H1 (cell line): Measurements from ENCODE around the gene ACACA. TPM values are rescaled to one million over a fixed set of nuclear protein-coding genes. Genes with fewer than 3 reads are reported as not detected.

Experiments
- CTCF ChIA-PET: fragments of 300-600 bp; sonication (Branson Sonifier 250); formaldehyde crosslinking; loops from one replicate; lab custom pipeline; 2021; ENCODE audit not compliant: partially characterized antibody; lab: Charles Lee
- POLR2A ChIA-PET: fragments of 300-600 bp; sonication (Branson Sonifier 250); formaldehyde crosslinking; loops from one replicate; lab custom pipeline; 2021; ENCODE audit warnings: inconsistent platforms; ENCODE audit not compliant: partially characterized antibody; lab: Charles Lee
- DNase-seq, 2 experiments: peaks; one replicate each; pipeline versions ENCODE4 v3.0.0 to v3.0.0-alpha.2; 2010 to 2022; ENCODE audit warnings: low spot score in 2 of 2, low read depth in 1 of 2, mixed read lengths in 1 of 2
- FAIRE-seq: peaks from 2 replicates; lab custom pipeline; 2011; peaks lifted over from hg19 to GRCh38; lab: Jason Lieb, UNC
- H2AFZ ChIP-seq: 2 replicates; pipeline ENCODE4 v1.8.1; 2012; ENCODE audit warnings: low read length, inconsistent platforms
- H2AK5ac ChIP-seq: 2 replicates; pipeline ENCODE4 v1.6.1; 2013; ENCODE audit warnings: low read depth, low read length
- H2BK120ac ChIP-seq: replicated peaks from 2 replicates; pipeline ENCODE3; 2013; ENCODE audit warnings: low read depth, low read length, inconsistent platforms
- H2BK12ac ChIP-seq: 2 replicates; pipeline ENCODE4 v1.6.1; 2013; ENCODE audit warnings: low read depth, low read length
- H2BK15ac ChIP-seq: 2 replicates; pipeline ENCODE4 v1.6.1; 2013; ENCODE audit warnings: low read length
- H2BK20ac ChIP-seq: 2 replicates; pipeline ENCODE4 v1.6.1; 2013; ENCODE audit warnings: low read length
- H2BK5ac ChIP-seq: 2 replicates; pipeline ENCODE4 v1.6.1; 2013; ENCODE audit warnings: low read depth, low read length
- H3K14ac ChIP-seq: 2 replicates; pipeline ENCODE4 v1.6.1; 2013; ENCODE audit warnings: inconsistent platforms; ENCODE audit not compliant: insufficient read length
- H3K18ac ChIP-seq: 2 replicates; pipeline ENCODE4 v1.6.1; 2013; ENCODE audit warnings: low read length; ENCODE audit errors: extremely low read depth
- H3K23ac ChIP-seq: 2 replicates; pipeline ENCODE4 v1.6.1; 2013; ENCODE audit warnings: inconsistent platforms; ENCODE audit not compliant: insufficient read length
- H3K23me2 ChIP-seq: 2 replicates; pipeline ENCODE4 v1.6.1; 2013; ENCODE audit warnings: low read depth, low read length
- H3K27ac ChIP-seq: 2 replicates; pipeline ENCODE4 v1.6.1; 2011; ENCODE audit warnings: low read depth, low read length, inconsistent platforms
- H3K27me3 ChIP-seq, 4 experiments: replicated peaks in 1 of 4; 1 replicate in 1 of 4; 2 replicates in 3 of 4; pipeline versions ENCODE4 v1.6.1 to v1.8.1; 2011 to 2013; ENCODE audit warnings: low read length in 3 of 4, mild to moderate bottlenecking in 3 of 4, inconsistent platforms in 2 of 4, mixed read lengths in 2 of 4, moderate library complexity in 1 of 4; ENCODE audit not compliant: control insufficient read depth in 3 of 4, insufficient read depth in 3 of 4; ENCODE audit errors: extremely low read depth in 1 of 4
- H3K36me3 ChIP-seq, 4 experiments: 2 replicates each; pipeline versions ENCODE4 v1.6.1 to v1.8.1; 2011 to 2013; ENCODE audit warnings: mild to moderate bottlenecking in 4 of 4, low read length in 3 of 4, moderate library complexity in 2 of 4, control low read depth in 1 of 4, inconsistent platforms in 1 of 4; ENCODE audit not compliant: insufficient read depth in 4 of 4, control insufficient read depth in 2 of 4
- H3K4ac ChIP-seq: replicated peaks from 2 replicates; pipeline ENCODE3; 2013; ENCODE audit warnings: low read length, low read depth, mixed read lengths, inconsistent platforms; ENCODE audit not compliant: insufficient read length
- H3K4me1 ChIP-seq, 4 experiments: replicated peaks in 1 of 4; 1 replicate in 1 of 4; 2 replicates in 3 of 4; pipeline versions ENCODE4 v1.6.1 to v1.8.1; 2011 to 2013; ENCODE audit warnings: low read length in 3 of 4, inconsistent platforms in 2 of 4, mixed read lengths in 1 of 4; ENCODE audit not compliant: insufficient read depth in 4 of 4, control insufficient read depth in 3 of 4
- H3K4me2 ChIP-seq, 2 experiments: 2 replicates each; pipeline versions ENCODE4 v1.6.1 to v1.8.1; 2011 to 2013; ENCODE audit warnings: low read depth in 2 of 2, low read length in 2 of 2, control low read depth in 1 of 2, inconsistent platforms in 1 of 2, mild to moderate bottlenecking in 1 of 2; ENCODE audit not compliant: insufficient read depth in 1 of 2
- H3K4me3 ChIP-seq, 4 experiments: fragments of 200-600, 300-600 bp in 1 of 4; sonication (generic), shearing (Covaris generic), sonication (Bioruptor Twin) in 1 of 4; 2 replicates each; pipeline versions ENCODE4 v1.5.1 to v1.8.1; 2011 to 2016; ENCODE audit warnings: low read length in 4 of 4, low read depth in 3 of 4, control low read depth in 2 of 4, inconsistent platforms in 2 of 4, mild to moderate bottlenecking in 2 of 4, mixed read lengths in 1 of 4, moderate library complexity in 1 of 4; ENCODE audit not compliant: insufficient read depth in 2 of 4; ENCODE audit errors: extremely low read depth in 1 of 4
- H3K56ac ChIP-seq: replicated peaks from 2 replicates; pipeline ENCODE3; 2013; ENCODE audit warnings: low read depth, mild to moderate bottlenecking, mixed read lengths, low read length, inconsistent platforms; ENCODE audit not compliant: insufficient read length
- H3K79me1 ChIP-seq: 2 replicates; pipeline ENCODE4 v1.6.1; 2013; ENCODE audit warnings: low read depth, low read length, control low read depth
- H3K79me2 ChIP-seq, 2 experiments: 2 replicates each; pipeline versions ENCODE4 v1.6.1 to v1.8.1; 2012 to 2013; ENCODE audit warnings: low read length in 2 of 2, mild to moderate bottlenecking in 2 of 2, inconsistent platforms in 1 of 2; ENCODE audit not compliant: insufficient read depth in 2 of 2, control insufficient read depth in 1 of 2
- H3K9ac ChIP-seq, 4 experiments: replicated peaks in 1 of 4; 1 replicate in 1 of 4; 2 replicates in 3 of 4; pipeline versions ENCODE4 v1.6.1 to v1.8.1; 2011 to 2013; ENCODE audit warnings: low read depth in 3 of 4, low read length in 3 of 4, control low read depth in 2 of 4, mild to moderate bottlenecking in 2 of 4, moderate library complexity in 2 of 4, inconsistent platforms in 1 of 4; ENCODE audit errors: extremely low read depth in 1 of 4
- H3K9me3 ChIP-seq, 2 experiments: 2 replicates each; pipeline versions ENCODE4 v1.6.1 to v1.8.1; 2012 to 2013; ENCODE audit warnings: mild to moderate bottlenecking in 2 of 2, moderate library complexity in 2 of 2, control low read depth in 1 of 2, inconsistent platforms in 1 of 2, low read depth in 1 of 2, low read length in 1 of 2, mixed read lengths in 1 of 2; ENCODE audit not compliant: insufficient read depth in 2 of 2
- H4K20me1 ChIP-seq, 2 experiments: replicated peaks in 1 of 2; 2 replicates each; pipeline versions ENCODE3 to v1.8.1; 2011 to 2013; ENCODE audit warnings: inconsistent platforms in 2 of 2, low read length in 2 of 2, mild to moderate bottlenecking in 1 of 2; ENCODE audit not compliant: insufficient read depth in 2 of 2, control insufficient read depth in 1 of 2
- H4K5ac ChIP-seq: 2 replicates; pipeline ENCODE4 v1.6.1; 2013; ENCODE audit warnings: low read length, low read depth, mixed read lengths, inconsistent platforms; ENCODE audit not compliant: insufficient read length
- H4K8ac ChIP-seq: 2 replicates; pipeline ENCODE4 v1.8.0; 2013; ENCODE audit warnings: mild to moderate bottlenecking, moderate library complexity, low read length, inconsistent platforms; ENCODE audit not compliant: insufficient read depth; ENCODE audit errors: extremely low read depth
- H4K91ac ChIP-seq: replicated peaks from 2 replicates; pipeline ENCODE3; 2013; ENCODE audit warnings: low read length, mixed read lengths, inconsistent platforms; ENCODE audit not compliant: insufficient read length
- CHD2 ChIP-seq: IDR thresholded peaks from 2 replicates; pipeline ENCODE4 v1.6.1; 2012; ENCODE audit warnings: low read length, improper control_type of control experiment
- CTBP2 ChIP-seq: IDR thresholded peaks from 2 replicates; pipeline ENCODE4 v1.7.0; 2011; ENCODE audit warnings: borderline replicate concordance, mild to moderate bottlenecking, moderate library complexity, mixed read lengths, low read length; ENCODE audit not compliant: insufficient read depth, insufficient read length
- CTCF ChIP-seq, 3 experiments: IDR thresholded peaks; 1 replicate in 2 of 3; 2 replicates in 1 of 3; pipeline versions ENCODE4 v1.5.1 to v1.6.1; 2011; ENCODE audit warnings: low read length in 3 of 3, mild to moderate bottlenecking in 3 of 3, inconsistent platforms in 2 of 3, low read depth in 1 of 3, moderate library complexity in 1 of 3; ENCODE audit not compliant: insufficient read depth in 1 of 3; ENCODE audit errors: control extremely low read depth in 1 of 3
- FOSL1 ChIP-seq: IDR thresholded peaks from 2 replicates; pipeline ENCODE4 v1.6.1; 2011; ENCODE audit warnings: mild to moderate bottlenecking, low read depth, low read length, moderate library complexity; ENCODE audit not compliant: insufficient read depth
- KDM5A ChIP-seq: fragments of 200-600 bp; IDR thresholded peaks from 2 replicates; pipeline ENCODE4 v1.7.1; 2012; ENCODE audit warnings: mild to moderate bottlenecking, low read length, inconsistent platforms, mixed read lengths
- RAD21 ChIP-seq, 2 experiments: IDR thresholded peaks in 1 of 2; conservative IDR thresholded peaks in 1 of 2; 2 replicates each; pipeline ENCODE4 v1.6.1; 2011; ENCODE audit warnings: low read depth in 2 of 2, low read length in 2 of 2, improper control_type of control experiment in 1 of 2, inconsistent platforms in 1 of 2, mild to moderate bottlenecking in 1 of 2, moderate library complexity in 1 of 2
- RNF2 ChIP-seq: fragments of 200-900, 300-1000 bp; sonication (generic); IDR thresholded peaks from 2 replicates; pipeline ENCODE4 v1.7.1; 2016; ENCODE audit warnings: borderline replicate concordance, low read depth, mild to moderate bottlenecking, antibody characterized with exemption, low read length; ENCODE audit not compliant: poor library complexity, severe bottlenecking; ENCODE audit errors: missing control alignments
- SIX5 ChIP-seq: IDR thresholded peaks from 2 replicates; pipeline ENCODE4 v1.6.1; 2011; ENCODE audit warnings: mild to moderate bottlenecking, low read depth, low read length
- SP2 ChIP-seq: IDR thresholded peaks from 2 replicates; pipeline ENCODE4 v1.6.1; 2012; ENCODE audit warnings: mild to moderate bottlenecking, low read length, inconsistent platforms
- TAF1 ChIP-seq: IDR thresholded peaks from 2 replicates; pipeline ENCODE4 v1.6.1; 2011; ENCODE audit warnings: mild to moderate bottlenecking, low read depth, low read length
- WGBS, 2 experiments: shearing (Covaris generic) in 1 of 2; methylation state at CpG; one replicate each; pipeline versions ENCODE4 v1.1.6 to v1.1.7; 2013 to 2015; ENCODE audit warnings: low lambda C conversion rate in 2 of 2, mixed read lengths in 2 of 2, inconsistent platforms in 1 of 2, low coverage in 1 of 2, missing lambda C conversion rate in 1 of 2; ENCODE audit not compliant: insufficient replicate concordance in 2 of 2, insufficient coverage in 1 of 2, insufficient read length in 1 of 2; ENCODE audit errors: extremely low coverage in 1 of 2, missing lambda C conversion rate in 1 of 2; 5-methylcytosine and 5-hydroxymethylcytosine counted together
- polyA plus RNA-seq, 7 experiments: library from polyadenylated mRNA; depleted of rRNA in 3 of 7; stranded (reverse) in 5 of 7; unstranded in 2 of 7; fragments of >200 nt in 5 of 7; fragments of 200-250 nt in 2 of 7; gene quantifications; 1 replicate in 5 of 7; 2 replicates in 1 of 7; 4 replicates in 1 of 7; pipeline versions ENCODE4 v1.2.1 to v1.2.3, GENCODE V29; 2011 to 2013; ENCODE audit warnings: missing spikeins in 2 of 7, mixed read lengths in 2 of 7
- total RNA-seq: library from RNA; stranded (reverse); fragmentation: NEBNext Ultra II Directional; extraction: Animal tissue kit (Norgen Biotek cat#: 25700); gene quantifications from 2 replicates; pipeline ENCODE4 v1.2.1, GENCODE V29; 2021

ACACA gene
- total and polyA plus RNA-seq, 2 of the 8 experiments (the other 6 are each of a cell fraction or from before 2014, with no cell fraction given) = 74.0 to 160 TPM

GRCh38 chr17:37043201-37043600 is 363.4 kb downstream of the ACACA start:
- H2BK15ac ChIP-seq = no peak overlapping the region
- no peak overlapping the region for H2BK20ac ChIP-seq
- DNase-seq = peak in 1 of 2 experiments; percentile 37
- ChIA-PET CTCF (interaction anchor here (0.7 to 1.3 kb wide), 4 partner anchors 24 to 425 kb away, joined by 3 read pairs; no protein-coding TSS in a partner anchor), POLR2A (no interaction called here)
- no peak for FAIRE-seq
- H4K91ac ChIP-seq = no peak overlapping the region
- no peak overlapping the region for H3K9ac ChIP-seq
- 0 out of 4 replicates have a peak overlapping the region, but pooled peaks of 1 of the 2 experiments have one; percentile 35 for H3K4me2 ChIP-seq
- H3K4me1 ChIP-seq = peaks cover 6 to 24% (median 12%) of the 10 kb centered on the region in 4 experiments
- H4K5ac ChIP-seq = no peak overlapping the region
- H2AK5ac ChIP-seq = no peak overlapping the region
- peaks cover under 1% of the 10 kb centered on the region; the same call in 1 of the 2 replicates for H3K79me1 ChIP-seq
- H3K27ac ChIP-seq = no peak overlapping the region
- no peak overlapping the region; the same call in 1 of the 2 replicates for H2BK12ac ChIP-seq
- no peak overlapping the region for H3K4me3 ChIP-seq
- no peaks in the 10 kb centered on the region for H3K79me2 ChIP-seq
- peak overlapping the region; percentile 35; the same call in 1 of the 2 replicates for H2BK5ac ChIP-seq
- no peak overlapping the region for H2BK120ac ChIP-seq
- no peak overlapping the region for H4K8ac ChIP-seq
- H3K23ac ChIP-seq = peak overlapping the region; percentile 72
- no peak overlapping the region for H3K14ac ChIP-seq
- H3K56ac ChIP-seq = no peak overlapping the region
- WGBS, 2 experiments = 83% methylated on average over 3 of the region's 3 CpGs; no CpG with 5 or more reads in 1 of the 2 experiments
- no peaks in the 10 kb centered on the region for H3K9me3 ChIP-seq
- no peak overlapping the region for H3K18ac ChIP-seq
- H2AFZ ChIP-seq = no peak overlapping the region
- H3K27me3 ChIP-seq = no peaks in the 10 kb centered on the region
- H3K4ac ChIP-seq = no peak overlapping the region
- H3K23me2 ChIP-seq = no peaks in the 10 kb centered on the region
- peaks cover 0 to 2% of the 10 kb centered on the region in 2 experiments for H4K20me1 ChIP-seq
- no peaks in the 10 kb centered on the region for H3K36me3 ChIP-seq
- TF ChIP-seq TAF1 (no peak), SP2 (no peak), KDM5A (no peak), CHD2 (no peak), RNF2 (no peak), RAD21 (IDR thresholded peaks at IDR 0.05 in 1 of 2, conservative IDR thresholded peaks at IDR 0.05 in 1 of 2; ENCODE audit: low read depth in 2 of 2, low read length in 2 of 2) (no peak), FOSL1 (no peak), SIX5 (no peak), CTBP2 (no peak), CTCF (IDR thresholded peaks at IDR 0.05; ENCODE audit: control extremely low read depth in 1 of 3, insufficient read depth in 1 of 3, low read depth in 1 of 3, low read length in 3 of 3) (no peak)
